ENCODE results near the gene EPX. TPM values are rescaled to one million over a fixed set of nuclear protein-coding genes. Genes with fewer than 3 reads are reported as not detected.

The EPX gene
- total and polyA plus RNA-seq, 2 of the 4 experiments (the other 2 are of a cell fraction): not detected

GRCh38 chr17:58229384-58229783 is 36.9 kb downstream of the EPX start:
- H3K14ac ChIP-seq (replicated peaks; ENCODE audit: low read depth, low read length): no peak overlapping the region
- no peak overlapping the region for H2AK9ac ChIP-seq (replicated peaks; ENCODE audit: low read depth, low read length, poor library complexity)
- no peak overlapping the region for H3K4ac ChIP-seq (ENCODE audit: low read depth, low read length)
- H3K4me3 ChIP-seq (ENCODE audit: insufficient read depth, low read depth, low read length): no peak overlapping the region
- no peak overlapping the region for H3K56ac ChIP-seq (ENCODE audit: extremely low read depth, insufficient read depth, low read length)
- no peaks in the 10 kb centered on the region for H3K9me3 ChIP-seq (ENCODE audit: control insufficient read depth, insufficient read depth, low read length)
- no peak overlapping the region for H2BK5ac ChIP-seq (ENCODE audit: low read depth, low read length, poor library complexity, severe bottlenecking)
- H3K79me1 ChIP-seq (ENCODE audit: low read depth in 1 of 2, low read length in 2 of 2): no peaks in the 10 kb centered on the region
- no peaks in the 10 kb centered on the region for H3K9me1 ChIP-seq (ENCODE audit: insufficient read depth, low read length)
- ChIA-PET POLR2A (ENCODE audit: unreplicated experiment) (no interaction called here), CTCF (interaction anchor here (1.0 kb wide), 1 partner anchor 20 kb away, joined by 4 read pairs; no protein-coding TSS in a partner anchor)
- no peak overlapping the region for H2BK15ac ChIP-seq (ENCODE audit: low read depth, low read length)
- H4K5ac ChIP-seq (ENCODE audit: low read depth, low read length): no peak overlapping the region
- no peak overlapping the region for H2BK120ac ChIP-seq (ENCODE audit: low read depth, low read length)
- no peak overlapping the region for H3K23ac ChIP-seq (ENCODE audit: low read depth, low read length)
- H4K20me1 ChIP-seq (ENCODE audit: insufficient read depth, low read length): no peaks in the 10 kb centered on the region
- H3K36me3 ChIP-seq (ENCODE audit: control insufficient read depth, insufficient read depth, low read length): no peaks in the 10 kb centered on the region
- no peak overlapping the region for H2AK5ac ChIP-seq (ENCODE audit: low read depth, low read length)
- no peak overlapping the region for H3K18ac ChIP-seq (ENCODE audit: low read depth, low read length)
- intact Hi-C loops (cut with micrococcal nuclease) (no loop called here), dilution Hi-C loops (cut with HindIII; ENCODE audit: low sequenced_read_pairs, unreplicated experiment) (no loop called here), in situ Hi-C loops (cut with MboI; ENCODE audit: low sequenced_read_pairs) (no loop called here)
- H3K4me2 ChIP-seq (ENCODE audit: low read depth, low read length): no peak overlapping the region
- no peak overlapping the region for H2AFZ ChIP-seq (replicated peaks; ENCODE audit: low read length, poor library complexity)
- H3K9ac ChIP-seq (ENCODE audit: low read depth, low read length): no peak overlapping the region
- TF ChIP-seq POLR2A (IDR thresholded peaks at IDR 0.05; ENCODE audit: low read depth, low read length): no peak
- TF ChIP-seq CHD1 (IDR thresholded peaks at IDR 0.05; ENCODE audit: low read depth, low read length): no peak
- no peak for TF ChIP-seq RCOR1 (IDR thresholded peaks at IDR 0.05; ENCODE audit: insufficient replicate concordance, low read length)
- no peak for TF ChIP-seq MAZ (IDR thresholded peaks at IDR 0.05; ENCODE audit: borderline replicate concordance, low read depth, low read length)
- no peak for TF ChIP-seq CTCF (conservative IDR thresholded peaks at IDR 0.05; ENCODE audit: low read depth, low read length)
- no peak for TF ChIP-seq MAFK (IDR thresholded peaks at IDR 0.05; ENCODE audit: low read depth, low read length)
- no peak for TF ChIP-seq MXI1 (IDR thresholded peaks at IDR 0.05; ENCODE audit: borderline replicate concordance, low read depth, low read length)
- TF ChIP-seq SMC3 (IDR thresholded peaks at IDR 0.05; ENCODE audit: low read depth, low read length): no peak
- no peak for TF ChIP-seq RFX5 (IDR thresholded peaks at IDR 0.05; ENCODE audit: low read depth, low read length)
- no peak for TF ChIP-seq USF2 (IDR thresholded peaks at IDR 0.05; ENCODE audit: low read depth, low read length)
- WGBS, 2 experiments (ENCODE audit: extremely low coverage in 2 of 2, insufficient read length in 1 of 2): no CpG with 5 or more reads among the region's 1 CpG
- DNase-seq (no peak), ATAC-seq (ENCODE audit: low read depth) (no peak)
- H4K91ac ChIP-seq (ENCODE audit: insufficient read depth, low read depth, low read length): no peak overlapping the region
- H3K27me3 ChIP-seq (ENCODE audit: control insufficient read depth, insufficient read depth, low read length): no peaks in the 10 kb centered on the region; the same call in none of the 2 replicates
- H3K4me1 ChIP-seq (ENCODE audit: control insufficient read depth, insufficient read depth, low read length): no peaks in the 10 kb centered on the region
- no peak overlapping the region for H3K27ac ChIP-seq (ENCODE audit: insufficient read depth, low read length)
- BruUV-seq (replicated peaks): no TSS peak
- H2BK20ac ChIP-seq (ENCODE audit: low read depth, low read length): no peak overlapping the region
- H4K8ac ChIP-seq (ENCODE audit: low read depth in 2 of 2, low read length in 2 of 2): no peak overlapping the region
